ENCODE results near the gene JUNB.

Gene JUNB

GRCh38 chr19:12790628-12791344, 500 bp upstream of the JUNB start:
- peak overlapping the region; percentile 43 for H3K4me3 ChIP-seq (ENCODE audit: low read depth, low read length)
- H3K27ac ChIP-seq (ENCODE audit: extremely low read depth, low read depth, low read length) = peak overlapping the region; percentile 58; the same call in 1 of the 2 replicates
- 0 out of 2 replicates have a peak, but pooled peaks have one; percentile 24 for TF ChIP-seq GLIS2 (tag by site-specific recombination; IDR thresholded peaks at IDR 0.05)
- TF ChIP-seq HOXD13 (CRISPR knock-in tag; IDR thresholded peaks at IDR 0.05; ENCODE audit: borderline replicate concordance) = 0 out of 2 replicates have a peak, but pooled peaks have one; percentile 23
- TF ChIP-seq ZNF639 (tag by site-specific recombination; IDR thresholded peaks at IDR 0.05) = peak; percentile 35; the same call in 1 of the 2 replicates
- TF ChIP-seq ZNF449 (tag by site-specific recombination; IDR thresholded peaks at IDR 0.05) = no peak
- no peak for TF ChIP-seq ZNF157 (tag by site-specific recombination; IDR thresholded peaks at IDR 0.05)
- TF ChIP-seq ZBTB20 (tag by site-specific recombination; IDR thresholded peaks at IDR 0.05) = no peak; the same call in 1 of the 2 replicates
- TF ChIP-seq ZBTB7A (tag by site-specific recombination; IDR thresholded peaks at IDR 0.05; ENCODE audit: low read depth) = peak; percentile 89
- peak; percentile 60 for TF ChIP-seq KLF9 (tag by site-specific recombination; IDR thresholded peaks at IDR 0.05; ENCODE audit: low read depth)
- peak; percentile 98 for TF ChIP-seq ZBTB10 (tag by site-specific recombination; IDR thresholded peaks at IDR 0.05)
- no peaks in the 10 kb centered on the region; a peak in 1 of 3 replicates for H3K36me3 ChIP-seq (ENCODE audit: control insufficient read depth in 2 of 2, insufficient read depth in 1 of 2, low read length in 2 of 2)
- H3K4me1 ChIP-seq (ENCODE audit: control insufficient read depth, insufficient read depth, low read length) = peaks cover 21% of the 10 kb centered on the region
- POLR2A ChIA-PET = interaction anchor here (0.8 to 3.6 kb wide), 18 partner anchors 7 to 143 kb away, joined by 3 to 42 read pairs (median 5); partner anchors contain the start of genes DHPS, DNASE2, FARSA and PRDX2
- no peaks in the 10 kb centered on the region for H3K9me3 ChIP-seq (ENCODE audit: control insufficient read depth, insufficient read depth, low read depth, low read length)
- CTCF ChIA-PET = interaction anchor here (0.7 to 16.5 kb wide), 4 partner anchors 13 to 56 kb away, joined by 4 to 386 read pairs (median 120); partner anchors contain the start of gene HOOK2

- CTCF ChIA-PET = interaction anchor here (0.6 to 16.5 kb wide), 4 partner anchors 15 to 75 kb away, joined by 4 to 386 read pairs (median 119); partner anchors contain the start of gene HOOK2
- H3K36me3 ChIP-seq (ENCODE audit: control insufficient read depth in 2 of 2, insufficient read depth in 1 of 2, low read length in 2 of 2) = peaks cover 3 to 5% of the 10 kb centered on the region in 2 experiments; a peak in 2 of 3 replicates
- H3K27ac ChIP-seq (ENCODE audit: extremely low read depth, low read depth, low read length) = peak overlapping the region; percentile 58; the same call in 1 of the 2 replicates
- peaks cover 21% of the 10 kb centered on the region for H3K4me1 ChIP-seq (ENCODE audit: control insufficient read depth, insufficient read depth, low read length)
- H3K9me3 ChIP-seq (ENCODE audit: control insufficient read depth, insufficient read depth, low read depth, low read length) = no peaks in the 10 kb centered on the region
- H3K4me3 ChIP-seq (ENCODE audit: low read depth, low read length) = peak overlapping the region; percentile 43
- POLR2A ChIA-PET = interaction anchor here (0.8 to 3.6 kb wide), 21 partner anchors 9 to 141 kb away, joined by 3 to 42 read pairs (median 4); partner anchors contain the start of genes DHPS, DNASE2, FARSA and PRDX2
- TF ChIP-seq KLF9 (tag by site-specific recombination; IDR thresholded peaks at IDR 0.05; ENCODE audit: low read depth) (peak; percentile 47; the same call in 1 of the 2 replicates), ZFHX2 (tag by site-specific recombination; conservative IDR thresholded peaks at IDR 0.05) (peak; percentile 86), KLF8 (tag by site-specific recombination; IDR thresholded peaks at IDR 0.05) (peak; percentile 25; the same call in 1 of the 2 replicates), KLF16 (tag by site-specific recombination; IDR thresholded peaks at IDR 0.05) (0 out of 2 replicates have a peak, but pooled peaks have one; percentile 3), ZNF585B (tag by site-specific recombination; IDR thresholded peaks at IDR 0.05) (no peak), ZNF140 (tag by site-specific recombination; IDR thresholded peaks at IDR 0.05) (no peak), ZNF2 (tag by site-specific recombination; IDR thresholded peaks at IDR 0.05) (peak; percentile 30), SP2 (tag by site-specific recombination; IDR thresholded peaks at IDR 0.05) (peak; percentile 76), EGR2 (tag by site-specific recombination; IDR thresholded peaks at IDR 0.05; ENCODE audit: low read depth) (peak; percentile 73), ZNF600 (tag by site-specific recombination; IDR thresholded peaks at IDR 0.05) (peak; percentile 68), ZNF747 (tag by site-specific recombination; IDR thresholded peaks at IDR 0.05) (no peak), ZIC2 (tag by site-specific recombination; IDR thresholded peaks at IDR 0.05) (no peak), BCL11B (tag by site-specific recombination; IDR thresholded peaks at IDR 0.05; ENCODE audit: low read depth) (peak; percentile 86; the same call in 1 of the 2 replicates), ZNF202 (tag by site-specific recombination; IDR thresholded peaks at IDR 0.05; ENCODE audit: borderline replicate concordance) (no peak), GLIS2 (tag by site-specific recombination; IDR thresholded peaks at IDR 0.05) (peak; percentile 98), ZNF335 (tag by site-specific recombination; conservative IDR thresholded peaks at IDR 0.05) (peak; percentile 84; the same call in 1 of the 2 replicates), HIC1 (tag by site-specific recombination; IDR thresholded peaks at IDR 0.05) (no peak)
These were observed 966 bp downstream of the JUNB start for GRCh38 chr19:12792051-12792852.

Data from HEK293 (cell line).